Stimulated activated CD8-positive, alpha-beta memory T cell treated with anti-CD3 and anti-CD28 coated beads, Interleukin-15, amount 100 ng/mL, for 4 hours (primary cell): ENCODE data around the gene EVA1C.
"Not testable (repeated sequence)": the region's sequence is repeated elsewhere in the genome, so short reads cannot be mapped to it uniquely, and the experiment has no call there.

Source experiments
- DNase-seq, 2 donors: peaks; one replicate each; pipeline ENCODE4 v3.0.0-alpha.2; 2020; ENCODE audit warnings: low read depth in 2 of 2

The EVA1C gene

DNA sequence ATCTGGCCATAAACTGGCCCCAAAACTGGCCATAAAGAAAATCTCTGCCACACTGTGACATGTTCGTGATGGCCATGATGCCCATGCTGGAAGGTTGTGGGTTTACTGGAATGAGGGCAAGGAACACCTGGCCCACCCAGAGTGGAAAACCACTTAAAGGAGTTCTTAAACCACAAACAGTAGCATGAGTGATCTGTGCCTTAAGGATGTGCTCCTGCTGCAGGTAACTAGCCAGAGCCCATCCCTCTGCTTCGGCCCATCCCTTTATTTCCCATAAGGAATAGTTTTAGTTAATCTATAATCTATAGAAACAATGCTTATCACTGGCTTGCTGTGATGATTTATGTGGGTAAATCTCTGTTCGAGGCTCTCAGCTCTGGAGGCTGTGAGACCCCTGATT, 50.1 kb downstream of the EVA1C start:
- not testable (repeated sequence) for DNase-seq

DNA sequence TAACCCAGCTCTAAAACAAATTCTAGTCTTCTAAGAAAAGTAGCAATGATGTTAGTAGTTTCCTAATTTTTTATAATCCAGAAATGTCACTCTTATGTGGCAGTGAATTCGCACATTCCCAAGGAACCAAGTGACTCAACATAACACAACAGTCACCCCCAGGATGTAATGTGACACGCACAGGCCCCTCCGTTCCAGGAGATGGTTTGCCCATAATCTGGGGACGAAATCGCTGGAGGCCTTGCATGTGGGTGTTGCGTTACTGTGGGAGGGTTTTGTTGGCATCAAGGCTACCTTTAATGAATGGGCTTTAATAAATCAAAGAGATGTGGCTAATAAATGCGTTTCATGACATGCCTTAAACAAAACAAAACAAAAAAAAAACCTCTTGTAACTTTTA, 50.9 kb downstream of the EVA1C start:
- DNase-seq, result no peak

DNA sequence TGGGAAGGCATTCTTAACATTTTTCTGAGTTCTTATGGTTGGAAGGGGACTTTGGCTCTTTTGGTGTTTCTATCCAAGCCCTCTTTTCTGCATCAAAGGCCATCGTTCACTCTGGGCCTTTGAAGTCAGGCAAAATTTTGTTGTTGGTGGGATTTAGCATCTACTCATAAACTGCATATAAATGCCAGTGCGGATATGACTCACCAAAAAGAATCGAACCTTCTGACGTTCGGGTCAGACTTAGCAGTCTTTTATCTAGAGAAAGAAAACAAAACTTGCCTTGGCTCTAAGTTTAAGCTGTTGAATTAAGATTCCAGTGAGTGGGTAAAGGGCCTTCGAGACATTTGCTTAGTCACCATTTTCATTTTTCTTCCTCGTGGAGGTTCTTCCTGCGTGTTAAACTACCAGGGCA, 51.4 kb downstream of the EVA1C start:
- DNase-seq, result no peak

DNA sequence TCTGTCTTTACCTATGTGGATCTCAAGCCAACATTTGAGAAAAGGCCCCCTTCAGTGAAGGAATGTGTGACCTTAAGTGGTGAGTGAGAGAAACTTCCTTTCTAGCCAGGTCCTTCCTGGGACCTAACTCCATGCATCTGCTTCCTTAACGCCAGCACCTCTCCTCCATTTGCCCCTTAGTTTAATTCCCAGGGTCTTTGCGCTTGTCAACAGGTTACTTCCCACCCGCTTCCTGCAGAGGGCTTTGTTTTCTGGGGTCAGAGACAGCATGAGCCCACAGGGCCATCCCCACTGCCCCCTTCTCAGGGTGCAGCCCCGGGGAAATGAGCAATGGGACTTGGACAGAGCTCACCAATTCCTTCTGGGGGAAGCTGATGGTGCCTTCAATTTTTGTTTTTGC, 54.8 kb downstream of the EVA1C start:
- DNase-seq, result no peak

DNA sequence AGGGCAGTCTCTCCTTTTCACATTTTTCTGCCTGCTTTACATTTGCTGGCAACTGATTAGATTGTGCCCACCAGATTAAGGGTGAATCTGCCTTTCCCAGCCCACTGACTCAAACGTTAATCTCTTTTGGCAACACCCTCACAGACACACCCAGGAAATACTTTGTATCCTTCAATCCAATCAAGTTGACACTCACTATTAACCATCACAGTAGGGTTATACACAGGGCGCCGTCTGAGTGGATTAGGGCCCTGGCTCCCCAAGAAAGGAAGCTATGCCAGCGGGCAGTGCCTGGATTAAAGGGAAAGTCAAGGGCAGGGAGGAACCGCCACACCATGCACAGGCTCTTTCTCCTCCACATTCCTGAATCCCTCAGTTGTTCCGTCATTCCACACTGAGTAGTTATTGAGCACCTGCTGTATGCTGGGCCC, 56.2 kb downstream of the EVA1C start:
- no peak for DNase-seq

DNA sequence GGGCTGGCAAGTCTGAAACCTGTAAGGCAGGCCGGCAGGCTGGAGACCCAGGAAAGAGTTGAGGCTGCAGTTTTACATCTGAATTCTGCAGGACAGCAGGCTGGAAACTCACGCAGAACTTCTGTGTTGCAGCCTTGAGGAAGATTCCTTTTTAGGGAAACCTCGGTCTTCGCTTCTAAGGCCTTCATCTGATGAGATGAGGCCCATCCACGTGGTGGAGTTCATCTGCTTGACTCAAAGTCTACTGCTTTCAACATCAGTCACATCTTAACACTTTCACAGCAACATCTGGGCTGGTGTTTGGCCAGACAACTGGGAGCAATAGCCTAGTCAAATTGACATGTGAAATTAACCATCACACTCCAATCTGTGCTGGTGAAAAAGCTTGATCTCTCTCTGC, 57.1 kb downstream of the EVA1C start:
- DNase-seq, result no peak

DNA sequence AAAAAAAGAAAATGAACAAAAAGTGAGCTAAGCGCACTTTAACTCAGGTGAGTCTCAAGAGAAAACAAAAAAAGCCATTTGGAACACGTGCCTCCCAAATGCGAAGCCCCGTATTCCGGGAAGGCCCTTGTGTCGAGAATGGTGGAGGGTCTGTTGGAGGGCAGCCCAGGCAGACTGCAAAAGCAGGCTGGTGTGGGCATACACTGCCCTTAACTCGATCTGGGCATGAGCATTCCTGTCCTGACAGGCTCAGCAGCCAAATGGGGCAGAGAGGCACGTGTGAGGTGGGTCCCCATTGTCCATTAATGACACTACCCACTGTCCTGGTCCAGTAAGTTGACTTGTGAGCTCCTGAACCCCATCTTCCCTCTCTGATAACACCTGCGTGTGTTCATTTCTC, 57.7 kb downstream of the EVA1C start:
- DNase-seq, result no peak

DNA sequence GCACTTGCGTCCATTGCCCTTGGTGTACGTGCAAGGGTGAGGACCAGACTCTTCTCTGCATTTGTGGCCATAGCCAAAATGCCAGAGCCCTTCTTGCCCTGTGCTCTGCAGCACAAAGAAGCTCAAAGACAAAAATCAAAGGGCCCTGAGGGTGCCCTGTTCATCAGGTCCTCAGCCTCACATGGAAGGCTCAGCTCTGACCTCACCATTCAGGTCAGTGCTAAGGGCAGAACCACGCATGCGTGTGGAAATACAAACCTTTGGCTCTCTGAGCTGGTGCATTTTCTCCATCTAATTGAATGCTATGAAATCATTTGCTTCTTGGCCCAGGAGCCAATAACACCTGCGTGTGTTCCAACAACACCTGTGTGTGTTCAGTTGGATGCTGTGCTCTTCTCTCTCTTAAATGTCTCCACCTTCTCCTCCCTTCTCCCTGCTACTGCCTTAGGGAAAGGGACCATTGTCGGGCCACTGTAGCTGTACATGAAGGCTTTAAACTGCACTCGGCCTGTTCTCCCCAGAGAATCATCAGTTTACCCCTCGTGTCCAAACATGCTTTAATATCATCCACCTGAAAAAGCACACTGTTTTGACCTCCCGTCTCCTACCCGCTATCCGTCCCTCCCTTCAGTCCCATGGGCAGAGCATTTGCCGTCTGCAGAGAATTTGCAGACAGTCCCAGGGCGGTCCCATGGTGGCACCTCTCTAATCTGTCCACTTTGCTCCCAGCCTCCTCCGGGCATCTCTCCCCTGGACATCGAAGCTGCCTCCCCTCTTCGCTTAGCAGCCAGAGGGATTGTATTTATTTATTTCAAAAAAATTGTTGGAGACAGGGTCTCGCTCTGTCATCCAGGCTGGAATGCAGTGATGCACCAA, 60.6 kb downstream of the EVA1C start:
- DNase-seq, result no peak

DNA sequence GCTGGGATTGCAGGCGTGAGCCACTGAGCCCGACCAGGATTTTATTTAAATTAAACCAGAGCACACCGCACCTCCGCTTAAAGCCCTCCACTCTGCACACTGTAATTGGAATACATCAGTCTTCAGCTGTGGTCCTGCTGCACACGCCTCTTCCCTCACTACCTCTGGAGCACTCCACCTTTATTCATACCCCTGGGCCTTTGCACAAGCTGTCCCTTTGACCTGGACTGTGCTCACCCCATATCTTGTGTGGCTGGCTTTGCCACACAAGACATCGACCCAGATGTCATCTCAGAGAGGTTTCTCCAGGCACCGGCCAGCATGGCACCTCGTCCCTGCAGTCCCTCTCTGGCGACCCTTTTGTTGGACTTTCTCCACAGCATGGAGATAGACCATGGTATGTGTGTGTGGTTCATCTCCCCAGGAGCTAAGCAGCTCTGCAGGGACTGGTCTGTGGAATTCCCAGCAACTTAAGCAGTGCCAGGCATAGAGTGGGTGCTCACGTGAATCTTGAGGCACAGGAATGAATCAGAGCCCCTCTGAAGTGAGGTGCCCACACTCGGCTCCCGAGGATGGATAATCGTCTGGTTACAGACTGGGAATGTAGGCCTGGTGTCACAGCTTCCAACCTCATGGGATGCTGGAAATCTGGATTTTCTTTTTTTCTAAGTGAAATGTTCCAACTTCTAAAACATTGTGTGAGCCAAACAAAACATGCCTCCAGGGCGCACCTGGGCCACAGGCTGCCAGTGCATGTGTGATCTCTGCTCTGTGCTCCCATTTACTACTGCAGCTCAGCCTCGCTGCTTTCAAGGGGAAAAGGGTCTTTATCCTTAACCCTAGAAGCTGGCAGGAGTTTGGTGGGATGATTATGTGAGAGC, 61.9 kb downstream of the EVA1C start:
- no peak for DNase-seq

DNA sequence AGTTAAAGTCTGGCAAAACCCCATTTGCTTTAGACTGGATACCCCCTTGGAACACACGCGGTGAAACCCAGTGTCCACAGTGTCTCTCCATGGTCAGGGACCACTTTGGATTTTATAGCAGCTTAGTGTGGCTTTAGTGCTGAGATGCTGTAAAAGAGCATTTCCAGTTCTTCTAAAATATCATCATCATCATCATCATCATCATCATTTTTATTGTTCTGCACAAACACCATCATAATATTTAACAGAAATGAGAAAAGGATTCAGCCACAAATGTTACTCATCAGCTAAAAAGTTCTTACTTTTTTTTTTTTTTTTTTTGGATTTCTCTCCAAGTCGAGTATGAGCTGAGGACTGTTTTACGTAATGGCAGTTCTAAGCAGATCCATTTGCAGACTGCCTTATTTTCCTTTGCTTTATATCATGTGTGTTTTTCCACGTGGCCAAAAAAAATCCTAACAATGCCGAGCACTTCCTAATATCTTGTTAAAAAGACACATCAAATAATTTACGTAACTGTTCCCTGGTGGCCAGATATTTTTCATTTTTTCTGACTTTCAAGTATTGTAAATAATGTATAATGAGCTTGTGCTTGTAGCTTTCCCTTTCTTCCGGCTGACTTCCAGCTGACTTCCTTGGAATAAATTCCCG, 62.8 kb downstream of the EVA1C start:
- no peak for DNase-seq

DNA sequence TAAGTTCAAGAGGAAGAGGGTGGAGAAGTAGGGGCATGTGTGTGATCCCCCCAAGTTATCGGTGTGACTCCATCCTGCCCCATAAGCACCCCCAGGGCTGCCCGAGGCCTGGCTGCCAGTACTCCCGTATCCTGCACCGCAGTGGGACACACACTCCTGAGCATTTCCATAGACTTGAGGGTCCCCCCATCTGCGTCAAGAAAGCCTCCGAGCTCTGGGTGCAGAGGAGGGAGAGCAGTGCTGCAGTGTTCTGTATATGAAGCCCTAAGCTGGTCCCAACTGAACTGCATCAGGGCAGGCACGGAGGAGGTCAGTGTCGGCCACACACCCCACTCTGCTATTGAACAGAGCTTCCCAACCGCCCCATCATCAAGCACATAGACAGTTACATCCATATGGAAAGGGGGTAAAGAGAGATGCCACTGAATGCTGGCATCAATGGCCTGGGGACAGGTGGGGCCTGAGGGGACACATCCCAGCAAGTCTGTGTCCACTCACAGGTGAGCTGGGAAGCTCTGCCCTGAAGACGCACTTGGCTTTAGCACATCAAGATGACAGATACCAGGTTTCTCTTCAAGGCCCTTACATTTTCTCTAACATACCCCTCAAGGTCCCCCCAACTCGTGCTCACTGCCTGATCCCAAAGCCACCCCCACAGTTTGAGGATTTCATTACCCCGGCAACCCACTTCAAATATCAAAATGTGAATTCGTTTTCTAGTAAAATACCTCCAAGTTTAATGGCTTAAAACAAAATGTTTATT, 64.3 kb downstream of the EVA1C start:
- no peak for DNase-seq

DNA sequence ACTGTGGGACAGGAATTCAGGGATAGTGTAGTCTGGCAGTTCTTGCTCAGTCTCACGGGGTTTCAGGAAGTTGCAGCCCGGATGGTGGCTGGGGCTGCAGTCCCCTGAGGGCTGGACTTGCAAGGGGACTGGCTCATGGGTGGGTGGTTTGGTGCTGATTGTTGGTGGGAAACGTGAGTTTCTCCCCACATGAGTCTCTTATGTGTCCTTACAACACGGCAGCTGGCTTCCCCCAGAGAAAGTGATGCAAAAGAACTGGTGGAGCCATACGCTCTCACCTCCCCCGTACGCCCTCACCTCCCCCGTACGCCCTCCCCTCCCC, 64.9 kb downstream of the EVA1C start:
- no peak for DNase-seq

DNA sequence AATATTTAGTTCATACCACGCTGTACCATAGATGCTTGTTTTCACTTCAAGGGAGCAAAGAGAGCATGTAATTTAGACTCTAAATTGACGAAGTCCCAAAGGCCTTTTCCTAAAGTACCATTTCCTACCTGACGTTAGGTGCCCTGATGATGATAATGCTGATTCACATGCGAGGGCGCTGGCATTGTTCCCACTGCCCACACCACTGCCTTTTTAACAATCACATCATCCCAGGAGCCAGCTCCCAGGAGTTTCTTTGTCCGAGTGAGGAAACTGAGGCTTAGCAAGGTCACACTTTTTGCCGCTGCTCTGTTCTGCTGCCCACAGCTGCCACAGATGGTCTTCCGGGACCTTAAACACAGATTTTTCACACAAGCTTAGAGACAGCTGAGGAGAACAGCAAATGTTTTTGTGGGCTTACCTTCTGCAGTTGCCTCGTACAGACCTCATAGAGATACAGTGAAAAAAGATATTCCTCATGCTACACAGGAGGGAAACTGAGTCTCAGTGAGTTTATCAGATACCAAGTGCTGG, 69.4 kb downstream of the EVA1C start:
- no peak for DNase-seq

DNA sequence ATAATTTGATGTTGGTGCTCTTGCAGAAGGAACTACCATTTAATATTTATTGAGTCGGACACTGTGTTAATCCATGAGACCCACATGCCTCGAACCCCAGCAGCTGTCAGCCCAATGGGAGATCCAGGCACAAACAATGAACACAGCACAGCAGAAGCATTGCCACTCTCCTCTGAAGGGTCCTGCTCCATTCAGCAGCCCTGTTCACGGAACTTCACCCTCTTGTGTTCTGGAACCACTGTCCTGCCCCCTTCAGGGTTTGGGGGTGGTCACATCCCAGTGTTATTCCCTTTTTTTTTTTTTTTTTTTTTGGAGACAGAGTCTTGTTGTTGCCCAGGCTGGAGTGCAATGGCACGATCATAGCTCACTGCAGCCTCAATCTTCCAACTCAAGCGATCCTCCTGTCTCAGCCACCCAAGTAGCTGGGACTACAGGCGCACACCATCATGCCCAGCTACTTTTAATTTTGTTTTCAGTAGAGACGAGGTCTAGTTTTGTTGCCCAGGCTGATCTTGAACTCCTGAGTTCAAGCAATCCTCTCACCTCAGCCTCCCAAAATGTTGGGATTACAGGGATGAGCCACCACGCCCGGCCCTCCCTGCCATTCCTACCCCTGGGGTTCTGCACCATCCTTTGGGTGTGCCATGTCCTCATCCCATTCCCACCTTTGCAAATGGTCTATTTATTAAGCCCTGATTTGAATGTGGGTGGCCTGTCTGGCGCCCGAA, 70.2 kb downstream of the EVA1C start:
- DNase-seq, result no peak

DNA sequence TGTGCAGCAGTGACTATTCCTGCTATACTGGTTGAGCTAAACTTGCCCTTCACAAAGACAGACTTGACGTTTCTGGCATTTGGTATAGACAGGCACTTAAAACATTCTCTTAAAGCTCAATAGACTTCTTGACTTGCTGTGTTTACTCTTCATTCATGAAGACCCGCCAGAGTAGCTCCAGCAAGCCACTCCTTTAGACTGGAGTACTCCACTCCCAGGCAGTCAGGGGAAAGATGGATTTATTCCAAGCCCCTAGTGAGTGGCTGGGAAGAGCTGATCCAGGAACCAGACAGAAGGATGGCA, 70.7 kb downstream of the EVA1C start:
- no peak for DNase-seq

DNA sequence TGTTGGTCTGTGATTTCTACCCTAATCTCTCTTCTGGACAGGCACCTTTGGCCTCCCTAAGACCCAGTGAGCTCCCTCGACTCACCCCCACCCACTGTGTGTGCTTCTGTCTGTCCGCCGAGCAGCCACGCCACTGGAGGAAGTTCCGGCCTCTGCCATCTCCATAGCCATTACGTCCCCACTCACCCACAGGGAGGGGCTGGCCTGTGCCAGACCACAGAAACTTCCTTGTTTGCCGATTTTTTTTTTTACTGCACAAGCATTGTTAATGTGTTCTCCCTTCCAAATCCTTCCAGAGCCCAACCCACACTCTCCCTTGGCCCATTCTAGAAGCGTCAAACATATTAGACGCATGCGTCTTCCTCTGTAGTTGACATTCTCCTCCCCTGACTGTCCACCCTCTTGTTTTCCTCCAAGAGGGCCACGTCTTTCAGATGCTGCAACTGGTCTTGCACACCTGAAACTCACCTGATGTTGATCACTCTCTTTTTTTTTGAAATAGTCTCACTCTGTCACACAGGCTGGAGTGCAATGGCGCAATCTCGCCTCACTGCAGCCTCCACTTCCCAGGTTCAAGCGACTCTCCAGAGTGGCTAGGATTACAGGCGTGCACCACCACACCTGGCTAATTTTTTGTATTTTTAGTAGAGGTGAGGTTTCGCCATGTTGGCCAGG, 72.3 kb downstream of the EVA1C start:
- no peak for DNase-seq

DNA sequence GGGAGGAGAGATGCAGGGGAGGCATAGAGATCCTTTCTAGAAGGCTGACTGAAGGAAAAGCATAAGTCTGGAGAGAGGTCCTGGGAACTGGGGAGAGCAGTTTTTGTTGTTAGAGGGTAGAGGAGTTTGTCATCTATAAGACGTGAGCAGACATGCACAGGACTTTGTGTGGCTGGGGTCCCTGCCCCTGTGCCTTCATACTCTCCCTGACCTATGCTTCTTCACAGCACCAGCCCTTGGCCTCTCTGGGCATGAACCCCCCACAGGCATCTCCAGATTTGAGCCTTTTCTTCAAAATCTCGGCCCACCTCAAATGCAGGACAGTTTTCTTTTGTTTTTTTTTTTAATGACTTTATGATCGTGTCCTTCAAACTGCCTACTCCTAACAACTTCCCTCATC, 79.9 kb downstream of the EVA1C start:
- DNase-seq, result no peak

DNA sequence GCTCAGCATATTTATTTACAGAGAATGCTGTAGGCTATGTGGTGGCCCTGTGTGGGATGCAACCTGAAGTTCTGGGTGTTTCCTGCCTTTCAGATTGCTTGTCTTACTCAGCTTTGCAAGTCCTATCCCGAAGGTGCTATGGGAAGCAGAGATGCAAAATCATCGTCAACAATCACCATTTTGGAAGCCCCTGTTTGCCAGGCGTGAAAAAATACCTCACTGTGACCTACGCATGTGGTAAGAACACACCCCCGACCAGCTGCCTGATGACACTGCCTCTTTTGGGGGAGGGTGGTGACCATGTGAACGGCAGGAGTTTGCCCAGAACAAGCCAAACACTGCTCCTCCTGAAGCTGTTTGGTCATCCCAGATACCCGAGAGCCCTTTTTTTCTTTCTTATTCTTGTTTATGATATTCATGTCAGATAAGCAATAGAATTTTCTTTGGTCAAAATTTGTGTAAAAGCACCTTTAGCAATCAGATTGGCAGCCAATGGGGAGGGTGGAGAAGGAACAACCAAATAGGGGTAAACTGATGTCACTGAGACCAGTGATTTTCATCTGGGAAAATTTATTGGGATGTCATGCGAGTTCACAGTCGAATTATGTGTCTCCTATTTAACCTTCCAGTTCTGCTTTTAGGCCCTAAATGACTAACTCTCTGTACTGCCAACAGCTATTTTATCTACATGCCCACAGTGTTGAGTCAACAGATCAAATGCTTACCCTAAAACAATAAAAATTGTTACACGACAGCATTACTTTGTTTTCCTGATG, 82.6 kb downstream of the EVA1C start:
- DNase-seq, result no peak

DNA sequence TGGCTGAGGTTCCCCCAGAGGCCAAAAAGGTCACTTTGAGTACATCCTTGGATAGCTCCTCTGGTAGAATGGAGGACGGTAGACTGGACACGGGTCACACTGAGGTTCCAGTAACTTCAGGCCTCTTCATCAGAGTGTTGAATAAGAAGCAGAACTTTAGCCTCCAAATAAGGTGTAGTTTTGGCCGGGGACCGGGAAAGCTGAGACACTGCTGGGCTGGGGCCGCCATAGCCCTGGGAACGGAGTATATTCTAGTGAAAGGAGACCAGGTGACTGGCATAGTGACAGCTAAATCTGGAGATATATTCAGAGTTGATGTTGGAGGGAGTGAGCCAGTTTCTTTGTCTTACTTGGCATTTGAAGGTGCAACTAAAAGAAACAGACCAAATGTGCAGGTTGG, 84.1 kb downstream of the EVA1C start:
- DNase-seq, result no peak
